Ureter (tissue), 1 donor: ENCODE measurements around the gene TRMT2A. TPM values are rescaled to one million over a fixed set of nuclear protein-coding genes. Genes with fewer than 3 reads are reported as not detected.
A peak's percentile ranks its signal among the peaks of the same experiment; 100 is the strongest.

ENCODE experiments used
- DNase-seq: peaks from one replicate; pipeline ENCODE4 v3.0.0-alpha.2; 2020; ENCODE audit warnings: low spot score
- total RNA-seq: library from RNA; stranded (reverse); gene quantifications from one replicate; pipeline ENCODE4 v1.2.4, GENCODE V29; 2023
- donor health status: DM: yes; HTN: yes; CAD: no.

Gene TRMT2A
- total RNA-seq, 1 donor from 2014 or later, result 81.8 TPM

DNA sequence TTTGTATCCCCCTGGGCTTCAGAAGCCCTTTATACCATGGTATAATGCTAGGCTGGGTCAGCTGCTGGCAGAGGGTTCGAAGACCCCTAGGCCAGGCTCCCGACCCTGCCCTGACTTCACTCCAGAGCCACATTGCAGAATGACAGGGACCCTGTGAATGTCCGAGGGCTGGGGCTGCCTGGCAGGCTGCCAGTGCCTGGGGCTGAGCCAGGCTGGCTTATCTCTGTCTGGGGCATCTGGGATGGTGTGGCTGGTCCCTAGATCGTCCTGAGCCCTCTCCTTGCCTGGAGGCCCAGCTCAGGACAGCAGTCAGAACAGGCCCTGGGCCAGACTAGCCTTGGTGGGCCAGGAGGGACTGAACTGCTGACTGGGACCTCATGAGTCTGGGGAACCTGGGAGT is 18.2 kb upstream of the TRMT2A start:
- DNase-seq, result no peak

GRCh38 chr22:20133930-20134549 is 17.0 kb upstream of the TRMT2A start:
- DNase-seq, result no peak

GRCh38 chr22:20132686-20133246 is 15.7 kb upstream of the TRMT2A start:
- DNase-seq, result no peak

DNA sequence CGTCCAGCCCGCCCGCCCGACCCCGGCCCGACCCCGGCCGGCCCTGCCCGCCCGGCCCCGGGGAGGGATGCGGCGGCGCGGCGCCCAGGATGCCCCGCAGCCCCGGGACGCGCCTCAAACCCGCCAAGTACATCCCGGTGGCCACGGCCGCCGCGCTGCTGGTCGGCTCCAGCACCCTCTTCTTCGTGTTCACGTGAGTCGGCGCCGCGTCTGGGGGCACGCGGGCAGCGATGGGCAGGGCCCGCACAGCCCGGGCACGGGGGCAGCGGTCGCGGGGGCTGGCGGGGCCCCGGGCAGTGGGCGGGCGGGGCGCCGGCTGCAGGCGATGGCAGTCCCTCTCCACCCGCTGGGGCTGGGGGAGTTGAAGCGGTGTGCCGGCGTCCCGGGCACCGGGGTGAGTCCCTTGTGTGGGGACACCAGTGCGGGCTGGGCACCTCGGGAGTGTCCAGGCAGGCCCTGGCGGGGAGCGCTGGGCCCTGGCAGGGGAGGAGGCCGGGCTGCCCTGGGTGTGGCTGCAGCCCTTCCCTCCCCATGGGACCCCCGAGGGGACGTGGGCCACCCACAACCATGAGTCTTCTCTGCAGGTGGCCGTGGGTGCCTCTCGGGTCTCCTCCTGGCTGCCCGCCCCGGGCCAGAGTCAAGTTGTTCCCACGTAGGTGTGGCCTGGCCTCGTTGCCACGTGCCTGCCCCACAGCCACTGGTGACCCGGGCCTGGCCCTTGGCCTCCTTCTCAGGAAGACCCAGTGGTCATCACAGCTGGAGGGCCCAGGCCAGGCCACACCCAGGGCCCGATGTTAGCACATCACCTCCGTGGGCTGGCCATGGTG is 15.0 kb upstream of the TRMT2A start:
- no peak for DNase-seq

- DNase-seq, result no peak
Measured at GRCh38 chr22:20131597-20131858, 14.5 kb upstream of the TRMT2A start, which contains the start of gene ZDHHC8. Gene ZDHHC8, plus strand, starts transcription at chr22:20131804. Its CDS starts 144 bp downstream, at chr22:20131948.

- DNase-seq, result peak; percentile 75
Measured at GRCh38 chr22:20130731-20131596, 13.9 kb upstream of the TRMT2A start.

DNA sequence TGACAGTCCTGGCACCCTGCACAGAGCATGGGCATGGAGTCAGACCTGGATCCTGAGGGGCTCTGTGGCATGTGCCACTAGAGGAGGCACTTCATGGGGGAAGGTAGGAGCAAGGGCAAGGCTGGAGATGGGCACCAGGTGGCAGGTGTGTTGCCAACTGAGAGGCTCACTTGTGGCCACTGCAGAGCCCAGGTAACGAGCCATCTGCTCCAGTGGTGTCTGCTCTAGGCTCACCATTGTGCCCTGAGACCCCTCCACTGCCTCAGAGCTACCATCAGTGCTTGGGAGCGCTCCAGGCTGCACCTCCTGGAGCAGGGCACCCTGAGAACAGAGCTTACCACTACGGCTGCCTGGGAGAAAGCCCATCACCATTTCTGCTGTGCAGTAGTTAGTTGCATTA is 13.3 kb upstream of the TRMT2A start:
- no peak for DNase-seq

- no peak for DNase-seq
Measured at GRCh38 chr22:20129747-20130014, 12.7 kb upstream of the TRMT2A start.

DNA sequence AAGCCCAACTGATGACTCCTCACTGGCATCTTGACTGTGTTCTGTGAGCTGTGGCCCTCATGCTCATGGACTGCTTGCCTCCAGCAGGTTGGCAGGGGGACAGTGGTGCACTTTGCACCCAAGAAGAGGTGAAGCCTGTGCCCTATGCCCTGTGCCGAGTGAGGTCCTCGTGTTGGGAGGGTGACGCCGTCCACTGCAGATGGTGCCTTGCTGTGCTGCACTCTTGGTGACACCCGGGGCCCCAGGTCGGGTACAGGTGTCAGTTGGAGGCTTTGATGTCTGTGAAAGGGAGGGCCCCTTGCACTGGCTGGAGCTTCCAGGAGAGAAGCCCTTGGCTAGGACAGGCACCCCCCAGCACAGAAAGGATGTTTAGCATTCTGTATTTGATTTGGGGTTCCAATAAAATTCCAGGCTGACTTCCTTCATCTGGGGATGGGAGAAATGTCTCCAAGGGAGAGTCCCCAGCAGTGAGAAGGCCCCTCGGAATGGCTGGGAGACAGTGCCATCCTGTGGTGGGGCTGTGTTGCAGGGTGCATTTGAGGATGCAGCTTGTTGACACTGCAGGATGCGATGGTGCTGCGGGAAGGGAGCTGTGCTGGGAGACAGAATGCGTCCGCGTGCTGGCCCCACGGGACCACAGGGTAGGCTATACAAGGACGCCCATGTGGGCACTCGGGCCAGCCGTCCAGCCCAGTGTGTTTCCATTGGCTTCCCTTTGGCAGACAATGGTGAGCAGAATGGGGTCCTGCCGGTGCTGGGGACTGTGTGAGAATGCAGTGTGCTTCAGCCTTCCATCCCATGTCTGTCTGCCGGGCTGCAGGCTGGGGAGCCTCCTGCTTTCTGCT is 12.1 kb upstream of the TRMT2A start:
- no peak for DNase-seq

DNA sequence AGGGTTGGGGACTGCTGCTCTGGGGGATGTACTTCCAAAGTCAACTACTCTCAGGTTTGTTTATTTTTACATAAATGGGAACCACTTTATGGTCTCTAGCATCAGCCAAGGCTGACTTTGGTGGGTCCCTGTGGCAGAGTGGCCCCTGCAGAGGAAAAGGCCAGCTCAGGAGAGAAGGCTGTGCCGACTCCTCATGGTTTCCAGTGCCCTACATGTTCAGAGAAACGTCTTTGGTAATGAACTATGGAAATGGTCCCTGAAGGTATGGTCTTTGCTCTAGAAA is 11.5 kb upstream of the TRMT2A start:
- DNase-seq, result no peak

DNA sequence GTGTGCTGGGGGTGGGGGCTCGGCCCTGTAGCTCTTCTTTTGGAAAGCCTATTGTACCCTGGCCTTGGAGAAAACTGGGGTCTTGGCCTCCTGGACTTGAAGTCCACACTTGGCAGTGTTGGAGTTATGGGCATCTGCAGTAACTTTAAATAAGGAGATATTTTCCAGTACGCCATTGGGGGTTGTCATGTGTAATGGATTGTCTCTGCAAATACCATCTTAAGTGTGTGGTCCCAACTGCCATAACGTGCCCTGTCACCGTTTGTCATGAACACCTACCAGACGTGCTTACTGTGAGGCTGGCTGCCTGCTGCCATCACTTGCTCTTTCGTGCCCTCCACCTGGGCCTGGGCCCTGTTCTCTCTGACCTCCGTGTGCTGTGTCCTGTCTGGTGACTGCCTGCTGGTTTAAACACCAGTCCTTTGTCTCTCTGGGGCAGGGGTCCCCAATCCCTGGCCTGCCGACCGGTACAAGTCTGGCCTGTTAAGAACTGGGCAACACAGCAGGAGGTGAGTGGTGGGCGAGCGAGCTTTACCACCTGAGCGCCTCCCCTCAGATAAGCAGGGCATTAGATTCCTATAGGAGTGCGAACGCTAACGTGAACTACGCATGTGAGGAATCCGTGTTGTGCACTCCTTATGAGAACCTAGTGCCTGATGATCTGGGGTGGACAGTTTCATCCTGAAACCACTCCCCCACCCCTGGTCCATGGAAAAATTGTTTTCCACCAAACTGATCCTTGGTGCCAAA is 11.0 kb upstream of the TRMT2A start:
- no peak for DNase-seq

DNA sequence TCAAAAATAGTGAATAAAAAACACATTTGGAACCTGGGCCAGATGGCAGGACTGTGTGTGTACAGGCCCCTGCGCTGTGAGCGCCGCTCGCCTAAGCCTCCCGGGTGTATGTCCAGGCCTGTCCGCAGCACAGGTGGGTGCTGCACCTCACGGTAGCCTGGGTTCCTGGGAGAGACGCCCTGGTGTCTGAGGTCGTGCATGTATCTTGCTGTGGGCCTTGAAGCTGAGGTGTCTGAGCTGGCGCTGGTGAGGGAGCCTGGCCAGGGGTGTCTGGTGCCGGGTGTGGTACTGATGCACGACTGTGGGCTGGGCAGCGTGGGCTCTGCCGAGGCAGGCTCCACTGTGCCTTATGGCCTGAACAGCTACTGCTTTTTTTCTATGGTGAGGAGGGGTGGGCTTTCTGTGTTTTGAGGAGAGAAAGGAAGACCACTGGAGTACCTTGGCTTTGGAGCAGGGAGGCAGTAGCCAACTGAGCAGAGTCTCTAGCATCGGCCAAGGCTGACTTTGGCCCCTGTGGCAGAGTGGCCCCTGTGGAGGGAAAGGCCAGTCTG is 10.4 kb upstream of the TRMT2A start:
- no peak for DNase-seq

DNA sequence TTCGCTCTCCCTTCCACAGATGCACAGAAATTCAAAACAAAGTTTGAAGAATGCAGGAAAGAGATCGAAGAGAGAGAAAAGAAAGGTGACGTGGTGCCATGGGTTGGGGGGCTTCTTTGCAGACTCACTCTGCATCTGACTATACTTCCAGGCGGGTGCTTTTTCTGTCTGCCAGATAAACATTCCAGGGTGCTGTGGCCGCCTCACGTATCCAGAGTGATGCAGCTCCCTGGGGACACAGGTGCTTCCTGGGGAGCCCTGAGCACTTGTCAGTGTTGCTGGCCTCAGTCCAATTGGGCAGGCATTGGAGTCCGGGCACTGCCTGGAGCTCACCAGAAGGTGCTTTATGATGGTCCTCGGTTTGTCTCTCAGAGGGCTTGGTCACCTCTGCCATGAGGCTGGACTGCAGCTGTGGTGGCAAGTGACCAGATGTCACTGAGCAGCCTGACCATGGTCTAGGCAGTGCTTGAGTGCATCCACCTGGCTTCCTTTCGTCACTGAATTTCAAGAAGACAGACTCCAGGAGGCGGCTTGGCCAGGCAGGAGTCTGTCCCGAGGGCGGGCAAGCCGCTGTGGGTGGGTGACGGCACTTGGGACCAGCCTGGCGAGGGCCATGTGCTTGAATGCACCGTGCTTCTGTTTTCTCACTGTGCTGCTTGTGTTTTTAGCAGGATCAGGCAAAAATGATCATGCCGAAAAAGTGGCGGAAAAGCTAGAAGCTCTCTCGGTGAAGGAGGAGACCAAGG is 9.4 kb upstream of the TRMT2A start:
- no peak for DNase-seq

GRCh38 chr22:20125201-20126174 is 8.5 kb upstream of the TRMT2A start:
- no peak for DNase-seq

GRCh38 chr22:20124083-20124787 is 7.2 kb upstream of the TRMT2A start:
- DNase-seq, result no peak

DNA sequence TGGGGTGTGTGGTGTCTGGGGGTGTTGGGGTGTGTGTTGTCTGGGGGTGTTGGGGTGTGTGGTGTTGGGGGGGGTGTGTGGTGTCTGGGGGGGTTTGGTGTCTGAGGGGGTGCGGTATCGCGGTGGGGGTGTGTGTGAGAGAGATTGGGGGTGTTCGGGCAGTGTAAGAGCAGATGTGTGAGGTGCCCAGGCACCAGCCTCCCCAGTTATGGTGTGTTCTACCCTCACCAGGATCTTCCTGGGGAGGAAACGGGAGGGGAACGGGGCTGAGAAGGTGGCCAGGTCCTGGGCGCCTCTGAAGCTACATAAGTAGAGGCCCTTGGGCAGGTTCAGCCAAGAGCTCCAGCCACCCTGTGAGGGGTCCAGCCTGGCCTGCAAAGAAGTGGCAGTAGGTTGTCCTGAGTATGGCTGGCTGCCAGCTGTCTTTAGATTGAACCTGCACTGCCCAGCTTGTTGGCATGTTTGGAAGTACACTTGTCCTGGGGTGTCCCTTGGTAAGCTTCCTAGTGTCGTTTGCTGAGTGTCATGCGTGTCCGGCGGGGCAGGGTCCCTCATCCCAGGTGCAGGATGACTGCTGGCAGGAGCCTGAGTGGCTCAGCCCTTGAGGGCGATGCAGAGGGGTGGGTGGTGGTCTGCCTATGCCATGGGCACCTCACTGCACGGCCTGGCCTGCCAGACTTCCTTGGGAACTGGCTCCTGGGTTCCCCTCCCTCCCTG is 6.5 kb upstream of the TRMT2A start:
- DNase-seq, result no peak

GRCh38 chr22:20121856-20122415 is 4.9 kb upstream of the TRMT2A start:
- no peak for DNase-seq
